HG03378 (cell line): ENCODE measurements around the gene IFFO2.

ENCODE experiments used
- ATAC-seq: cut with Tn5 transposase; IDR thresholded peaks from one replicate; pipeline ENCODE4 v1.9.1; 2021; ENCODE audit warnings: mild to moderate bottlenecking, moderate library complexity; ENCODE audit not compliant: unreplicated experiment

Gene IFFO2

GRCh38 chr1:18922319-18922726 lies 34.2 kb downstream of the IFFO2 start:
- ATAC-seq, result no peak

- ATAC-seq, result no peak
These were observed 34.8 kb downstream of the IFFO2 start for GRCh38 chr1:18921516-18922251.

GRCh38 chr1:18920931-18921330 lies 35.5 kb downstream of the IFFO2 start:
- ATAC-seq, result no peak

GRCh38 chr1:18919956-18920355 lies 36.5 kb downstream of the IFFO2 start:
- no peak for ATAC-seq

GRCh38 chr1:18919197-18919905 lies 37.1 kb downstream of the IFFO2 start:
- ATAC-seq, result no peak

GRCh38 chr1:18918417-18918816 lies 38.1 kb downstream of the IFFO2 start:
- no peak for ATAC-seq

- ATAC-seq, result no peak
These were observed 39.2 kb downstream of the IFFO2 start for GRCh38 chr1:18917071-18917799.

- no peak for ATAC-seq
These were observed 41.1 kb downstream of the IFFO2 start for GRCh38 chr1:18915341-18915740.

- ATAC-seq, result no peak
These were observed 43.2 kb downstream of the IFFO2 start for GRCh38 chr1:18913065-18913835.

- ATAC-seq, result no peak
These were observed 43.9 kb downstream of the IFFO2 start for GRCh38 chr1:18912550-18912949.

- ATAC-seq, result no peak
These were observed 47.3 kb downstream of the IFFO2 start for GRCh38 chr1:18908911-18909771.

GRCh38 chr1:18907917-18908845 lies 48.3 kb downstream of the IFFO2 start:
- ATAC-seq, result no peak

- no peak for ATAC-seq
These were observed 49.2 kb downstream of the IFFO2 start for GRCh38 chr1:18907021-18907916.

- no peak for ATAC-seq
These were observed 53.2 kb downstream of the IFFO2 start for GRCh38 chr1:18903291-18903756.

GRCh38 chr1:18902523-18903290 lies 53.8 kb downstream of the IFFO2 start, which contains the start of gene ALDH4A1:
ALDH4A1 (minus strand) TSS chr1:18902555; CDS start chr1:18902523, 32 bp downstream.
- ATAC-seq, result peak; percentile 95

GRCh38 chr1:18901952-18902522 lies 54.4 kb downstream of the IFFO2 start:
- ATAC-seq, result no peak
